A204.1 (cell line): ENCODE measurements around the gene PLEKHA1.

Source experiments
- FAIRE-seq: peaks from 2 replicates; lab custom pipeline; 2012; peaks lifted over from hg19 to GRCh38; lab: Jason Lieb, UNC

Gene PLEKHA1

GRCh38 chr10:122422266-122422989, 47.9 kb downstream of the PLEKHA1 start:
- no peak for FAIRE-seq

- FAIRE-seq: no peak
Measured at GRCh38 chr10:122424059-122424458, 49.6 kb downstream of the PLEKHA1 start.

- FAIRE-seq: no peak
Measured at GRCh38 chr10:122426829-122427228, 52.3 kb downstream of the PLEKHA1 start.

- no peak for FAIRE-seq
Measured at GRCh38 chr10:122427280-122427679, 52.8 kb downstream of the PLEKHA1 start.

- peak; percentile 99 for FAIRE-seq
Measured at GRCh38 chr10:122435212-122435827, 60.8 kb downstream of the PLEKHA1 start.

- no peak for FAIRE-seq
Measured at GRCh38 chr10:122441961-122442360, 67.5 kb downstream of the PLEKHA1 start.

GRCh38 chr10:122445469-122445868, 71.0 kb downstream of the PLEKHA1 start:
- FAIRE-seq: no peak

- FAIRE-seq: no peak
Measured at GRCh38 chr10:122445904-122446303, 71.4 kb downstream of the PLEKHA1 start.

- no peak for FAIRE-seq
Measured at GRCh38 chr10:122446668-122447423, 72.3 kb downstream of the PLEKHA1 start.

GRCh38 chr10:122448600-122448999, 74.1 kb downstream of the PLEKHA1 start:
- FAIRE-seq: no peak

GRCh38 chr10:122449153-122449552, 74.6 kb downstream of the PLEKHA1 start:
- FAIRE-seq: no peak

GRCh38 chr10:122450353-122450990, 76.0 kb downstream of the PLEKHA1 start:
- no peak for FAIRE-seq

- no peak for FAIRE-seq
Measured at GRCh38 chr10:122454071-122454470, 79.6 kb downstream of the PLEKHA1 start.

GRCh38 chr10:122454603-122455080, 80.1 kb downstream of the PLEKHA1 start, which contains the start of gene ARMS2:
Gene ARMS2 (plus strand): TSS chr10:122454653. CDS start chr10:122454728, 75 bp downstream.
- FAIRE-seq: no peak

GRCh38 chr10:122455376-122456079, 81.0 kb downstream of the PLEKHA1 start:
- FAIRE-seq: no peak

- FAIRE-seq: no peak
Measured at GRCh38 chr10:122457934-122458333, 83.4 kb downstream of the PLEKHA1 start.

GRCh38 chr10:122458693-122459092, 84.2 kb downstream of the PLEKHA1 start:
- FAIRE-seq: no peak

- FAIRE-seq: no peak
Measured at GRCh38 chr10:122459561-122460273, 85.2 kb downstream of the PLEKHA1 start.

GRCh38 chr10:122460891-122461293, 86.4 kb downstream of the PLEKHA1 start:
- no peak for FAIRE-seq

GRCh38 chr10:122461367-122461728, 86.8 kb downstream of the PLEKHA1 start, which contains the start of gene HTRA1:
Gene HTRA1 (plus strand): TSS chr10:122461553. CDS start chr10:122461653, 100 bp downstream.
- FAIRE-seq: no peak
